ENCODE data around the gene EQTN. TPM values are rescaled to one million over a fixed set of nuclear protein-coding genes. Genes with fewer than 3 reads are reported as not detected.

Gene EQTN
- polyA plus RNA-seq, 2 of the 4 experiments (the other 2 are of a cell fraction): not detected

DNA sequence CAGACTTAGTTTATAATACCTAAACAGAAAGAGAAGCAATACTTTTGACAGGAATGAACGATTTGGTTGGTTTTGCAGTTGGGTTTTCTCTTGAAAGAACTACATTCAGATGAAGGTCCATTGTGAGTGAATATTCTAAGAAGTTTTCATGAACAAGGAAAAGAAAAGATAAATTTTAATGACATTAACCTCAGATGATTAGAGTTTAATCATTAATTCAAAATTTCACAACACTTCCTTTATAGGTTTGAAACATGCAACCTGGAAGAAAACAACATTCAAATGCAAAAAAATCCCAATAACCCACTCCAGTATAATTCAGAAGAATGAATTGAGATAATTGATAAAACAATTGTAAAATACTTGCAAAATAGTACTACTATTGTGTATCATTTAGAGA lies 23.8 kb downstream of the EQTN start:
- no peak for ATAC-seq
- ChIA-PET POLR2A (no interaction called here), CTCF (interaction anchor here (0.7 to 2.4 kb wide), 4 partner anchors 12 to 240 kb away, joined by 3 to 12 read pairs (median 4); no protein-coding TSS in a partner anchor)
- FAIRE-seq: peak; percentile 59
- Histone ChIP-seq H3K27ac (no peak overlapping the region), H3K4me1 (no peaks in the 10 kb centered on the region), H3K4me3 (no peak overlapping the region), H3K4me2 (no peak overlapping the region), H3K9me3 (no peaks in the 10 kb centered on the region)
- no peak for DNase-seq (ENCODE audit: low read depth in 1 of 2, low spot score in 1 of 2)
- 7% methylated on average over 1 of the region's 1 CpG for WGBS (ENCODE audit: missing lambda C conversion rate)
- TF ChIP-seq FOSL2 (IDR thresholded peaks at IDR 0.05) (no peak), FOSL2 (CRISPR knock-in tag; IDR thresholded peaks at IDR 0.05) (no peak), ZSCAN20 (CRISPR knock-in tag; IDR thresholded peaks at IDR 0.05) (no peak), HOXB5 (CRISPR knock-in tag; IDR thresholded peaks at IDR 0.05) (no peak), EHMT2 (IDR thresholded peaks at IDR 0.05; ENCODE audit: low read depth) (no peak), RFX5 (IDR thresholded peaks at IDR 0.05) (no peak), TFCP2L1 (CRISPR knock-in tag; IDR thresholded peaks at IDR 0.05) (no peak), NPAS2 (CRISPR knock-in tag; IDR thresholded peaks at IDR 0.05; ENCODE audit: borderline replicate concordance) (no peak), NR3C1 (IDR thresholded peaks at IDR 0.05) (no peak), GATA3 (IDR thresholded peaks at IDR 0.05; ENCODE audit: borderline replicate concordance) (no peak), RARB (CRISPR knock-in tag; IDR thresholded peaks at IDR 0.05) (no peak), MYC (IDR thresholded peaks at IDR 0.05; ENCODE audit: borderline replicate concordance, low read length) (no peak), RCOR1 (IDR thresholded peaks at IDR 0.05; ENCODE audit: low read depth, low read length) (no peak), FOSB (CRISPR knock-in tag; IDR thresholded peaks at IDR 0.05) (no peak), BHLHE40 (IDR thresholded peaks at IDR 0.05; ENCODE audit: low read depth, low read length) (no peak), RAD21 (conservative IDR thresholded peaks at IDR 0.05 in 1 of 2, IDR thresholded peaks at IDR 0.05 in 1 of 2) (no peak)
- TF ChIP-seq, protein P1, sequence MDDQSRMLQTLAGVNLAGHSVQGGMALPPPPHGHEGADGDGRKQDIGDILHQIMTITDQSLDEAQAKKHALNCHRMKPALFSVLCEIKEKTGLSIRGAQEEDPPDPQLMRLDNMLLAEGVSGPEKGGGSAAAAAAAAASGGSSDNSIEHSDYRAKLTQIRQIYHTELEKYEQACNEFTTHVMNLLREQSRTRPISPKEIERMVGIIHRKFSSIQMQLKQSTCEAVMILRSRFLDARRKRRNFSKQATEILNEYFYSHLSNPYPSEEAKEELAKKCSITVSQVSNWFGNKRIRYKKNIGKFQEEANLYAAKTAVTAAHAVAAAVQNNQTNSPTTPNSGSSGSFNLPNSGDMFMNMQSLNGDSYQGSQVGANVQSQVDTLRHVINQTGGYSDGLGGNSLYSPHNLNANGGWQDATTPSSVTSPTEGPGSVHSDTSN (IDR thresholded peaks at IDR 0.05): no peak
- TF ChIP-seq, protein P2, sequence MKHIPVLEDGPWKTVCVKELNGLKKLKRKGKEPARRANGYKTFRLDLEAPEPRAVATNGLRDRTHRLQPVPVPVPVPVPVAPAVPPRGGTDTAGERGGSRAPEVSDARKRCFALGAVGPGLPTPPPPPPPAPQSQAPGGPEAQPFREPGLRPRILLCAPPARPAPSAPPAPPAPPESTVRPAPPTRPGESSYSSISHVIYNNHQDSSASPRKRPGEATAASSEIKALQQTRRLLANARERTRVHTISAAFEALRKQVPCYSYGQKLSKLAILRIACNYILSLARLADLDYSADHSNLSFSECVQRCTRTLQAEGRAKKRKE (CRISPR knock-in tag; IDR thresholded peaks at IDR 0.05; ENCODE audit: low read depth): no peak
- TF ChIP-seq, protein P3, sequence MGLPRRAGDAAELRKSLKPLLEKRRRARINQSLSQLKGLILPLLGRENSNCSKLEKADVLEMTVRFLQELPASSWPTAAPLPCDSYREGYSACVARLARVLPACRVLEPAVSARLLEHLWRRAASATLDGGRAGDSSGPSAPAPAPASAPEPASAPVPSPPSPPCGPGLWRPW (IDR thresholded peaks at IDR 0.05): no peak
- TF ChIP-seq, protein P4, sequence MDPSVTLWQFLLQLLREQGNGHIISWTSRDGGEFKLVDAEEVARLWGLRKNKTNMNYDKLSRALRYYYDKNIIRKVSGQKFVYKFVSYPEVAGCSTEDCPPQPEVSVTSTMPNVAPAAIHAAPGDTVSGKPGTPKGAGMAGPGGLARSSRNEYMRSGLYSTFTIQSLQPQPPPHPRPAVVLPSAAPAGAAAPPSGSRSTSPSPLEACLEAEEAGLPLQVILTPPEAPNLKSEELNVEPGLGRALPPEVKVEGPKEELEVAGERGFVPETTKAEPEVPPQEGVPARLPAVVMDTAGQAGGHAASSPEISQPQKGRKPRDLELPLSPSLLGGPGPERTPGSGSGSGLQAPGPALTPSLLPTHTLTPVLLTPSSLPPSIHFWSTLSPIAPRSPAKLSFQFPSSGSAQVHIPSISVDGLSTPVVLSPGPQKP (IDR thresholded peaks at IDR 0.05; ENCODE audit: low read depth, low read length): no peak
- TF ChIP-seq, protein P5, sequence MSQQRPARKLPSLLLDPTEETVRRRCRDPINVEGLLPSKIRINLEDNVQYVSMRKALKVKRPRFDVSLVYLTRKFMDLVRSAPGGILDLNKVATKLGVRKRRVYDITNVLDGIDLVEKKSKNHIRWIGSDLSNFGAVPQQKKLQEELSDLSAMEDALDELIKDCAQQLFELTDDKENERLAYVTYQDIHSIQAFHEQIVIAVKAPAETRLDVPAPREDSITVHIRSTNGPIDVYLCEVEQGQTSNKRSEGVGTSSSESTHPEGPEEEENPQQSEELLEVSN (IDR thresholded peaks at IDR 0.05; ENCODE audit: borderline replicate concordance, low read depth): no peak

DNA sequence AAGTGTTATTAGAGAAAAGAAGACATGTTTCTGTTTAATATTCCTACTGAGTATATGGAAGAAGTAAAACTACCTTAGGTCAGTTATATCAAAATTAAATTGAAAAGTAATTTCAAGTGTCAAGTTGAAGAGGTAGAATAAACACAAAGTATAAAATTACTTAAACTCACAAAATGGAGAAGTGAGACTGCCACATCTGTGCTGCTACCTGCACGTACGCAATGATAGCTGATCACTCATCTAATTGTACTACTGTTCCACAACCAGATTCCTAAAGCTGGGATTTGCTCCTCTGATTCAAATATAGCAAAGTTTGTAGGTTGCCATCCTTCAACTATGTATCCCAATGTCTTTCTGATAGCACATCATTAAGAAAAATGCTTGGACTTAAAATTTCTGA lies 24.8 kb downstream of the EQTN start:
- Histone ChIP-seq H3K4me3 (no peak overlapping the region), H3K4me1 (no peaks in the 10 kb centered on the region), H3K4me2 (no peak overlapping the region), H3K27ac (no peak overlapping the region), H3K9me3 (no peaks in the 10 kb centered on the region)
- FAIRE-seq (no peak), ATAC-seq (no peak), DNase-seq (ENCODE audit: low read depth in 1 of 2, low spot score in 1 of 2) (no peak)
- CTCF ChIA-PET: interaction anchor here (1.6 to 2.0 kb wide), 2 partner anchors 11 to 25 kb away, joined by 4 to 5 read pairs; no protein-coding TSS in a partner anchor
- 83% methylated on average over 2 of the region's 2 CpGs for WGBS (ENCODE audit: missing lambda C conversion rate)
- POLR2A ChIA-PET: no interaction called here
- no peak for TF ChIP-seq JUNB (IDR thresholded peaks at IDR 0.05)
- no peak for TF ChIP-seq SMC3 (IDR thresholded peaks at IDR 0.05)
- no peak for TF ChIP-seq ZC3H11A (IDR thresholded peaks at IDR 0.05)
- no peak for TF ChIP-seq POLR2AphosphoS2 (conservative IDR thresholded peaks at IDR 0.05; ENCODE audit: low read length)
- no peak for TF ChIP-seq FOXS1 (CRISPR knock-in tag; IDR thresholded peaks at IDR 0.05)
- no peak for TF ChIP-seq POLR2A (IDR thresholded peaks at IDR 0.05; ENCODE audit: low read length)
- TF ChIP-seq EHF (CRISPR knock-in tag; IDR thresholded peaks at IDR 0.05): no peak
- no peak for TF ChIP-seq ZSCAN20 (CRISPR knock-in tag; IDR thresholded peaks at IDR 0.05)
- no peak for TF ChIP-seq RAD21 (conservative IDR thresholded peaks at IDR 0.05 in 1 of 2, IDR thresholded peaks at IDR 0.05 in 1 of 2)
- TF ChIP-seq, protein P6, sequence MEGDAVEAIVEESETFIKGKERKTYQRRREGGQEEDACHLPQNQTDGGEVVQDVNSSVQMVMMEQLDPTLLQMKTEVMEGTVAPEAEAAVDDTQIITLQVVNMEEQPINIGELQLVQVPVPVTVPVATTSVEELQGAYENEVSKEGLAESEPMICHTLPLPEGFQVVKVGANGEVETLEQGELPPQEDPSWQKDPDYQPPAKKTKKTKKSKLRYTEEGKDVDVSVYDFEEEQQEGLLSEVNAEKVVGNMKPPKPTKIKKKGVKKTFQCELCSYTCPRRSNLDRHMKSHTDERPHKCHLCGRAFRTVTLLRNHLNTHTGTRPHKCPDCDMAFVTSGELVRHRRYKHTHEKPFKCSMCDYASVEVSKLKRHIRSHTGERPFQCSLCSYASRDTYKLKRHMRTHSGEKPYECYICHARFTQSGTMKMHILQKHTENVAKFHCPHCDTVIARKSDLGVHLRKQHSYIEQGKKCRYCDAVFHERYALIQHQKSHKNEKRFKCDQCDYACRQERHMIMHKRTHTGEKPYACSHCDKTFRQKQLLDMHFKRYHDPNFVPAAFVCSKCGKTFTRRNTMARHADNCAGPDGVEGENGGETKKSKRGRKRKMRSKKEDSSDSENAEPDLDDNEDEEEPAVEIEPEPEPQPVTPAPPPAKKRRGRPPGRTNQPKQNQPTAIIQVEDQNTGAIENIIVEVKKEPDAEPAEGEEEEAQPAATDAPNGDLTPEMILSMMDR (IDR thresholded peaks at IDR 0.05): no peak
- no peak for TF ChIP-seq TP53 (CRISPR knock-in tag; IDR thresholded peaks at IDR 0.05)
- TF ChIP-seq RFX5 (IDR thresholded peaks at IDR 0.05): no peak
- TF ChIP-seq CBX2 (IDR thresholded peaks at IDR 0.05; ENCODE audit: borderline replicate concordance, low read depth): no peak
- no peak for TF ChIP-seq PHF8 (IDR thresholded peaks at IDR 0.05; ENCODE audit: borderline replicate concordance, low read depth)
- TF ChIP-seq, protein P7, sequence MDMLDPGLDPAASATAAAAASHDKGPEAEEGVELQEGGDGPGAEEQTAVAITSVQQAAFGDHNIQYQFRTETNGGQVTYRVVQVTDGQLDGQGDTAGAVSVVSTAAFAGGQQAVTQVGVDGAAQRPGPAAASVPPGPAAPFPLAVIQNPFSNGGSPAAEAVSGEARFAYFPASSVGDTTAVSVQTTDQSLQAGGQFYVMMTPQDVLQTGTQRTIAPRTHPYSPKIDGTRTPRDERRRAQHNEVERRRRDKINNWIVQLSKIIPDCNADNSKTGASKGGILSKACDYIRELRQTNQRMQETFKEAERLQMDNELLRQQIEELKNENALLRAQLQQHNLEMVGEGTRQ (IDR thresholded peaks at IDR 0.05): no peak
- TF ChIP-seq TFCP2L1 (CRISPR knock-in tag; IDR thresholded peaks at IDR 0.05): no peak
- no peak for TF ChIP-seq CHD2 (IDR thresholded peaks at IDR 0.05; ENCODE audit: low read length, partially characterized antibody)
- no peak for TF ChIP-seq BHLHE40 (IDR thresholded peaks at IDR 0.05; ENCODE audit: low read depth, low read length)

Measured in A549 (cell line).